ENCODE data around the gene CFLAR. TPM values are rescaled to one million over a fixed set of nuclear protein-coding genes. Genes with fewer than 3 reads are reported as not detected.
"Not testable (repeated sequence)": the region's sequence is repeated elsewhere in the genome, so short reads cannot be mapped to it uniquely, and the experiment has no call there.

CFLAR gene
- total RNA-seq, 1 experiment from 2014 or later = 35.6 TPM

DNA sequence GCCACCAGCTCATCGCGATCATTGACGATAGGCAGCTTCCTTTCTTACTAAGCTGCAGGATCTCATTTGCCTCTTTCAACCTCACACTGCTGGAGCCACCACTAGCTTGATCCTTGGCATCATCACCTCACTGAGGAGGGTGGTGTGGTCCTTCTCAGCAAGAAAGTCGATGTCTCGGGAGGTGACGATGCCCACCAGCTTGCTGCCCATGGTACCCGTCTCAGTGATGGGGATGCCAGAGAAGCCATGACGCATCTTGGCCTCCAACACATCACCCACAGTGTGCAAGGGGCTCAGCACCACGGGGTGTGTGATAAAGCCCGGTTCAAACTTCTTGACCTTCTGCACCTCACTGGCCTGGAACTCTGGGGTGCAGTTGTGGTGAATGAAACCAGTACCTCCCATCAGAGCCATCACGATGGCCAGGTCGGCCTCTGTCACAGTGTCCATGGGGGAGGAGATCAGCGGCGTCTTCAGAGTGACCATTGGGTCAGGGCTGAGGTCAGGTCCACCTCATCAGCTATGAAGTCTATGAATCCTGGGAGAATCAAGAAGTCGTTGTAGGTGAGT is 22.5 kb downstream of the CFLAR start:
- no peak overlapping the region for H3K27ac ChIP-seq (ENCODE audit: low read depth, low read length)
- peaks cover under 1% of the 10 kb centered on the region; the same call in 1 of the 2 replicates for H3K79me2 ChIP-seq (ENCODE audit: insufficient read depth, low read length)
- ATAC-seq (no peak), DNase-seq (ENCODE audit: low read depth, low spot score) (no peak)
- H3K9me3 ChIP-seq (ENCODE audit: control insufficient read depth in 1 of 2, insufficient read depth in 1 of 2, low read depth in 1 of 2, low read length in 2 of 2) = no peaks in the 10 kb centered on the region
- H3K4me2 ChIP-seq (ENCODE audit: low read length) = no peak overlapping the region
- no peak overlapping the region for H2AFZ ChIP-seq (ENCODE audit: low read depth, low read length, poor library complexity, severe bottlenecking)
- POLR2A ChIA-PET = no interaction called here
- H3K4me3 ChIP-seq (replicated peaks in 1 of 2; ENCODE audit: low read depth in 1 of 2, low read length in 2 of 2) = no peak overlapping the region
- CTCF ChIA-PET = no interaction called here
- no peaks in the 10 kb centered on the region for H3K9me2 ChIP-seq (ENCODE audit: insufficient read depth)
- peaks cover 0 to 33% of the 10 kb centered on the region in 2 experiments; a peak in 2 of 4 replicates for H3K36me3 ChIP-seq (ENCODE audit: control insufficient read depth in 1 of 2, insufficient read depth in 2 of 2, low read length in 2 of 2)
- no peaks in the 10 kb centered on the region for H4K20me1 ChIP-seq (ENCODE audit: insufficient read depth)
- TF ChIP-seq, protein P1, sequence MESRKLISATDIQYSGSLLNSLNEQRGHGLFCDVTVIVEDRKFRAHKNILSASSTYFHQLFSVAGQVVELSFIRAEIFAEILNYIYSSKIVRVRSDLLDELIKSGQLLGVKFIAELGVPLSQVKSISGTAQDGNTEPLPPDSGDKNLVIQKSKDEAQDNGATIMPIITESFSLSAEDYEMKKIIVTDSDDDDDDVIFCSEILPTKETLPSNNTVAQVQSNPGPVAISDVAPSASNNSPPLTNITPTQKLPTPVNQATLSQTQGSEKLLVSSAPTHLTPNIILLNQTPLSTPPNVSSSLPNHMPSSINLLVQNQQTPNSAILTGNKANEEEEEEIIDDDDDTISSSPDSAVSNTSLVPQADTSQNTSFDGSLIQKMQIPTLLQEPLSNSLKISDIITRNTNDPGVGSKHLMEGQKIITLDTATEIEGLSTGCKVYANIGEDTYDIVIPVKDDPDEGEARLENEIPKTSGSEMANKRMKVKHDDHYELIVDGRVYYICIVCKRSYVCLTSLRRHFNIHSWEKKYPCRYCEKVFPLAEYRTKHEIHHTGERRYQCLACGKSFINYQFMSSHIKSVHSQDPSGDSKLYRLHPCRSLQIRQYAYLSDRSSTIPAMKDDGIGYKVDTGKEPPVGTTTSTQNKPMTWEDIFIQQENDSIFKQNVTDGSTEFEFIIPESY (IDR thresholded peaks at IDR 0.05; ENCODE audit: extremely low read depth, insufficient replicate concordance, low read length) = no peak
- no peaks in the 10 kb centered on the region for H3K27me3 ChIP-seq (ENCODE audit: insufficient read depth, low read length)
- H3K4me1 ChIP-seq (ENCODE audit: control insufficient read depth in 1 of 2, insufficient read depth in 2 of 2, low read length in 2 of 2) = peaks cover 0 to 10% of the 10 kb centered on the region in 2 experiments; a peak in 1 of 4 replicates
- no TSS peak for BruUV-seq (replicated peaks)
- RAD21 ChIA-PET (ENCODE audit: low non-redundant PET in 1 of 2, low total read pairs in 2 of 2, uncharacterized antibody in 2 of 2, unreplicated experiment in 2 of 2) = no interaction called here
- intact Hi-C loops (cut with micrococcal nuclease) = no loop called here
- no peak overlapping the region for H3K9ac ChIP-seq (ENCODE audit: low read length)

DNA sequence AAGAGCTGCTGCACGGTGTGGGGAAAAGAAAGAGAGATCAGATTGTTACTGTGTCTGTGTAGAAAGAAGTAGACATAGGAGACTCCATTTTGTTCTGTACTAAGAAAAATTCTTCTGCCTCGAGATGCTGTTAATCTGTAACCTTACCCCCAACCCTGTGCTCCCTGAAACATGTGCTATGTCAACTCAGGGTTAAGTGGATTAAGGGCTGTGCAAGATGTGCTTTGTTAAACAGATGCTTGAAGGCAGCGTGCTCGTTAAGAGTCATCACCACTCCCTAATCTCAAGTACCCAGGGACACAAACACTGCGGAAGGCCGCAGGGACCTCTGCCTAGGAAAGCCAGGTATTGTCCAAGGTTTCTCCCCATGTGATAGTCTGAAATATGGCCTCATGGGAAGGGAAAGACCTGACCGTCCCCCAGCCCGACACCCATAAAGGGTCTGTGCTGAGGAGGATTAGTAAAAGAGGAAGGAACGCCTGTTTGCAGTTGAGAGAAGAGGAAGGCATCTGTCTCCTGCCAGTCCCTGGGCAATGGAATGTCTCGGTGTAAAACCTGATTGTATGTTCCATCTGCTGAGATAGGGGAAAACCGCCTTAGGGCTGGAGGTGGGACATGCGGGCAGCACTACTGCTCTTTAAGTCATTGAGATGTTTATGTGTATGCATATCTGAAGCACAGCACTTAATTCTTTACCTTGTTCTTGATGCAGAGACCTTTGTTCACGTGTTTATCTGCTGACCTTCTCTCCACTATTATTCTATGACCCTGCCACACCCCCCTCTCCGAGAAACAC is 23.2 kb downstream of the CFLAR start:
- ATAC-seq; H2AFZ ChIP-seq (ENCODE audit: low read depth, low read length, poor library complexity, severe bottlenecking); H3K79me2 ChIP-seq (ENCODE audit: insufficient read depth, low read length); H4K20me1 ChIP-seq (ENCODE audit: insufficient read depth); H3K4me2 ChIP-seq (ENCODE audit: low read length); H3K9me3 ChIP-seq (ENCODE audit: control insufficient read depth in 1 of 2, insufficient read depth in 1 of 2, low read depth in 1 of 2, low read length in 2 of 2); DNase-seq (ENCODE audit: low read depth, low spot score); H3K27me3 ChIP-seq (ENCODE audit: insufficient read depth, low read length); BruUV-seq (replicated peaks); H3K9me2 ChIP-seq (ENCODE audit: insufficient read depth); H3K9ac ChIP-seq (ENCODE audit: low read length); CTCF ChIA-PET; RAD21 ChIA-PET (ENCODE audit: low non-redundant PET in 1 of 2, low total read pairs in 2 of 2, uncharacterized antibody in 2 of 2, unreplicated experiment in 2 of 2); H3K4me3 ChIP-seq (replicated peaks in 1 of 2; ENCODE audit: low read depth in 1 of 2, low read length in 2 of 2); POLR2A ChIA-PET; H3K27ac ChIP-seq (ENCODE audit: low read depth, low read length); intact Hi-C loops (cut with micrococcal nuclease): not testable (repeated sequence)
- peaks cover 0 to 12% of the 10 kb centered on the region in 2 experiments; a peak in 1 of 4 replicates for H3K4me1 ChIP-seq (ENCODE audit: control insufficient read depth in 1 of 2, insufficient read depth in 2 of 2, low read length in 2 of 2)
- H3K36me3 ChIP-seq (ENCODE audit: control insufficient read depth in 1 of 2, insufficient read depth in 2 of 2, low read length in 2 of 2) = peaks cover 0 to 33% of the 10 kb centered on the region in 2 experiments; a peak in 2 of 4 replicates

All from HCT116 (cell line).